KG1 (cell line): ENCODE data around the gene ASAP2.

Source experiments
- DNase-seq: peaks from one replicate; lab custom pipeline; 2025; lab: John Stamatoyannopoulos, UW

Gene ASAP2

GRCh38 chr2:9297807-9298206 lies 91.2 kb downstream of the ASAP2 start:
- no peak for DNase-seq

DNA sequence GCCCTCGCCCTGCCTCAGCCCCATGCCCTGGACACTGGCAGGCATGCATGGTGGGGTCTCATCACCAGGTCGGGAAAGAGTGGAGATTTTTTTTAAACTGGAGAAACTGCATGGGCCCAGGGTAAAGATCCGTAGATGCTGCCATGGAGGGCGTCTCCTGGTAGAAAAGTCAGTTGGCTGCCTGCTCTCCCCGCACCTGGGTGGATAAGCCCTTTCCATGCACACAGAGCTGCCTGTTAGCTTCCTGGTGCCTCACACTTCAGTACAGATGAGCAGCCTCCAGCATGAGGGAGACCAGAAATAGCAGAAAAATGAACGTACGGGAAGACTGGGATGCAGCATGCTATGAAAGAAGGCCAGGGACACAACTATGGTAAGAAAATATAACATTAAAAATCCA lies 92.0 kb downstream of the ASAP2 start:
- no peak for DNase-seq

GRCh38 chr2:9299161-9300100 lies 92.8 kb downstream of the ASAP2 start:
- no peak for DNase-seq

DNA sequence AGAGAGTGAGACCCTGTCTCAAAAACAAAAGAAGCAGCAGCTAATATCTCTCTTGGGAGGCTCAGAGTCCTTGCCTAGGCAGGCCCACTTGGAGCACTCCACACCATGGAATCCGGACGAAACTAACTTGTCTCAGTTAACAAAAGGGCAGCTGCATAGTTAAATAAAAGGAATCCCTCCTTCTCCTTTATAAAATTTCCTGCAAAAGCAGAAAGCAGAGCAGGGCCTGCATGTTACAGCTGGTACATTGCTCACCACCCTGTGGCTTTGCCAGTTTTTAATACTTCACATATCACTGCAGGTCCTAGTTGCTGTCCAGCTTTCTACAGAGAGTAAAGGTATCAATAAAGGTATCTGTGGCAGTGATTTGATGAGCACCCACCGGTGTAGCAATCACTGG lies 93.6 kb downstream of the ASAP2 start:
- DNase-seq, result no peak

DNA sequence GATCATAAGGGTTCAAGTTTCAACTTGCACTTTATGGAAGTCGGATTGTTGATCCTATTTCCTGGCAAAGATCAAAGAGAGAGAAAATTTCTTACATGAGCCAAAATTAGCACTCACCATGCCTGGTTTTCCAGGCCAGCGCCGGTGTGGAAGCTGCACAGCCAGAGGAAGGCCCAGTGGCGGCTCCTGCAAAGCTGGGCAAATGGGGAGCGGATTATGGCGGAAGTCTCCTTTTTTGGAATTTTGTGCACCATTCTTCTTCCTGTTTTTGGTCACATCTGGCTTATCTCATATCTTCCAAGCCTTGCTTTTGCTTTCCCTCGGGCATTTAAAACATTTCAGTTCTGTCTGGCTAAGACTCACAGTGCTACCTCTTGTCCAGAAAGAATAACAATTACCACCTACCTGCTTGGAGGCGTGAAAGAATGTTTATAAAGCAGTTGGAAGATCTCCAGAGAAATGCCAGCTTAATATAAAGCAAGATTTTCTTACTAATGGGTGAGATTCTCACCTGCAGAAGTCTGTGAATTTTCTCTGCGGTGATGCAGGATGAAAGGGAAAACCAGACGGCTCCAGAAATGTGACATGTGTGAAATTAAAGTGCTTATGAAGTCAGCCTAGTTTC lies 94.3 kb downstream of the ASAP2 start:
- no peak for DNase-seq

DNA sequence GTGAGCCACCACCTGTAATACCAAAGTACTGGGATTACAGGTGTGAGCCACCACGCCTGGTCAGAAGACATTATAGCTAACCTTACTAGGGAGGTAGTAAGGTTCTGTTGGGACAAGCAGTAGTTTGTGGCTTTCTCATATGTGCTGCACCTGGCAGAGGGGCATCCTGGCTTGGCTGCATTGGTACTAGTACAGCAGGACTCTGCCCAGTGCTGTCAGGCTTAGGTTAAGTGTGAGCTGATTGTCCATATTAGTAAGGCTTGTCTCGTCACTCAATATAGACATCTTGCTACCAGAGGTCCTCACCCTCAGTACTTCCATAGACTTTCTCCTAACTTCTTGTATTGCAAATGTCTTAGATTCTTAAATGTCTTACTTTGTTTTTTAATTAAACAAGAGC lies 96.1 kb downstream of the ASAP2 start:
- DNase-seq, result no peak

DNA sequence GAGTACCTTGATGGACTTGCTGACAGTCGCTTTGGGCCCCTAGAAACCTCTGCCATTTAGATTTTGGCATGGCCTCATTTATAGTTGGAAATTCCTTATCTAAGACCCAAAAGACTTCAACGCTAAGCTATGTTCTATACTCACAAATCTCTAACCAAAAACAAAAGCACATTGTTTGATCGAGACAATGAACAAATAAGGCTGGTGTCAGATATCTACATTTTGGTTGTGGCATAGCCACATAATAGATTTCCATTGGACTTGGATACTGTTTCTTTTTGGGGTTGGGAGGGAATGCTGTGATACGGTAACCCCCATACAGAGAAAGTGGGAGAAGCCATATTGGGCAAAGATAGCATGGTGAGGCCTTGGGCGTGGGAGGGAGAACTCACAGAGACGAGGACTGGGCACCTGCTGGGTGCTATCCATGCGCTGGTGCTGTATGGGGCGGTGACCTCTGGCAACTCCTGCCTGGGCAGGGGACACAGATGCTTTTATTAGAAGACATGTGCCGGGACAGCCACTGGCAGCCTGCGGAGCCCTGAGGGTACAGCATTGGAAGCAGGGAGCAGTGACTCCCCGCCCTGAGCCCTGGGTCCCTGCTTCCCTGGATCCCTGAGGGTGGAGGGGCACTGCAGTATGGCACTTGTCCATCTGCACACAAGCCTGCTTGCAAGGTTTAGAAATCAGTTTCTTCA lies 97.1 kb downstream of the ASAP2 start:
- no peak for DNase-seq

GRCh38 chr2:9306911-9307310 lies 100.3 kb downstream of the ASAP2 start:
- DNase-seq, result no peak

DNA sequence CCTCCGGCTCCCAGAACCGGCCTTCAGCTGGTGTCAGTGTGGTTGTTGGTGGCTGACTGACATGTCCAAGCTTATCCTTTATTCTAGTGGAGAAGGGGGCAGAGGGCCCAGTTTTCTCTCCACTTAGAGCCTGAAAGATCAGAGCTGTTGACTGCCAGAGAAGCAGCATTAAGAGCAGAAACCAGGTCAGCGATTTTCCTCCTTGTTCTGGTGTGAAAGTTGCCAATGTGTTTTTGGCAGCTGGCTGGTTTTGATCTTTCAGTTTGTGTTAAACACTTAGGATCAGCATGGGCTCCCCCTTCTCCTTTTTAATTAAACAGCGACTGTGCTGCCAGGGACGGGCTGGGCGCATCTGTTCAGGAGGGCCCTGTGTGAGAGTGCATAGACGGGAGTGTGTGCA lies 100.9 kb downstream of the ASAP2 start:
- DNase-seq, result no peak

DNA sequence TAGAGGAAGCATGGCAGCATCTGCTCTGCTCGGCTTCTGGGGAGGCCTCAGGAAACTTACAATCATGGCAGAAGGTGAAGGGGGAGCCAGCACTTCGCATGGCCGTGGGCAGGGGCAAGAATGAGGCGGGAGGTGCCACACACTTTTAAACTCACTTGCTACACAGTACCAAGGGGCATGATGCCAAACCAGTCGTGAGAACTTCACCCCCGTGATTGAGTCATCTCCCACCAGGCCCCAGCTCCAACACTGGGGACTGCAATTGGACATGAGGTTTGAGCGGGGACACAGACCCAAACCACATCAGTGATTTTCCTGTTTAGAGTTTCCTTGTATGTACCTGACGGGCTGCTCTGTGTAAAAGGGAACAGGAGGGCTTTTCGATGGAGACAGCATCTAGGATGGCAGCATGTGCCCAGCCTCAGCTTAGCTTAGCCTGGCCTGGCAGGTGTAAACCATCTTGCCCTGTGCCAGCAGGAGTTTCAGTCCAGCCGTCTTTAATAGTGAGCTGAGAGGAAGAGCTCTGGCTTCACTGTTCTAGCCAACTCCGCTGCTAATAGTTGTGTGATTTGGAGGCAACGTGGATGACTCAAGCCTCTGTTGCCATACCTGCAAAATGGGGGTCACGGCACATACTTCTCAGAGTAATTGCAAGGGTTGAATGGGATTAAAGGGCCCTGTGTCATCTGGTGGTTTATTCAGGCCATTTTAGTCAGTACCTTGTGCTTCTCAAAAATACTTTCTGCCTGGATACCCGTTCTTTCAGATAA lies 101.8 kb downstream of the ASAP2 start:
- no peak for DNase-seq

DNA sequence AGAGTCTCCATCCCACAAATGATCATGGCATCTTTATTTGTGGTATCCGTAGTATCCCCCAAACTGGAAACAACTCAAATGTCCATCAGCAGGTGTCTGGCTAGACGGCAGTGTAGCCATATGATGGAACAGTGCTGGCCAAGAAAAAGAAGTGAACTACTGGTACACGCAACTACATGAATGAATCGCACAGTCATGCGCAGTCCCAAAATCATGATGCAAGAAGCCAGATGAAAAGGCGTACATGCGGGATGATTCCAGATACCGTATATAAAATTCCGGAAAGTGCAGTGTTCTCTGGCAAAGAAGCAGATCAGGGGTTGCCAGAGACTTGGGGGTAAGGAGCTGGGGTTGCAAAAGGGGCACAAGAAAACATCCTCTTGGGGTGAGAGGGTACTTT lies 102.5 kb downstream of the ASAP2 start:
- no peak for DNase-seq

DNA sequence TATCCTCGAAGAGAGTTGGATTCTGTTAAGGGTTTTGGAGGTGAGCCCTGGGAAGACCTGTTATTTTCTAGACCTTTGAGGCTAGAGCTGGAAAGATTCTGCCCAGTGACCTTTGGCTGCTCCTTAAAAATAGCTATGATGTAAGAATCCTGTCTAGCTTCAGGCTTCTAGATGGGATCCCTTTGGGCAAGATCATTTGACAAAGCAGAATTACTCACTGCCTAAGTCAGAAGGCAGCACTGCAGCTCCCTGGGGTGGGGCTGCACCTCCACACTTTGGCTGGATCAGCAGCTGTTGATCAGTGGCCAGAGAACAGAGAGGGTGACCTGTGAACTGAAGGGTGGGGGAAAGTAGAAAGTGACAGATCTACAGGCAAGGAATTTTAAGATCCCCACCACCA lies 103.8 kb downstream of the ASAP2 start:
- DNase-seq, result no peak

- DNase-seq, result no peak
Measured at GRCh38 chr2:9310798-9311197, 104.2 kb downstream of the ASAP2 start.

DNA sequence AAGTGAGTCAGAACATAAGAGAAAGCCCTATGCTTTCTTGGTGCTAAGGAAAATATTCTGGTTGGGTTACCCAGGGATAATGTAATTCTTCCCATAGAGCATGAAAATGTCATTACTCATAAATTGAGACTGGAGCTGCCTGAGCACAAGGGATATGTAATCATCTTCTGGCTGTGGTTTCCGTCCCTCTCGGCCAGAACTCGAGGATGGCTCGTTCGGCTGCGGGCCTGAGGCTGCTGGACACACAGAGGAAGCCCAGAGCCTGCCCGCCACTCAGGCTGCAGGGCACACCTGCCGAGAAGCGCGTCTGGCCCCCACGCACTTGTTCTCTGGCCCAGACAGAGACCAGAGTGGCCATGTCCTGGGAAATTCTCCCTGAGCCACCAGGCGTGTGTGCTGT lies 104.9 kb downstream of the ASAP2 start:
- DNase-seq, result no peak

GRCh38 chr2:9312591-9312990 lies 106.0 kb downstream of the ASAP2 start:
- DNase-seq, result no peak

DNA sequence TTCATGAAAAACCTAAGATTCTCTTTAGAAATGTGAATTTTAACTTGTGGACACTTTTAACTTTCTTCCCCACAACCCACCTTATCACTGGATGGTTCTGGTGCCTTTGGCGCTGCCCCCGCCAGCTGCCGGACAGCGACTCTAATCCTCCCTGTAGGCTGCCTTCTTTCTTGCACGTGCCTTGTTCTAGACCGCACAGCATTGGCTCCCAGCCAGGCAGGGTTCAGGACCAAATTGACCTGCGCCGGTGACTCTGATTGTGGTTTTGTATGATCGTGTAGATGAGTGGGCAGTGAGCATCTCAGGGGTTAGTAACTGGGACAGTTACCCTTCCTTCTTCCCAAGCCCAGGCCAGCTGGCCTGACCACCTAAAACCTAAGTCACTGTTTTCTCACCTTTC lies 106.8 kb downstream of the ASAP2 start:
- DNase-seq, result no peak

DNA sequence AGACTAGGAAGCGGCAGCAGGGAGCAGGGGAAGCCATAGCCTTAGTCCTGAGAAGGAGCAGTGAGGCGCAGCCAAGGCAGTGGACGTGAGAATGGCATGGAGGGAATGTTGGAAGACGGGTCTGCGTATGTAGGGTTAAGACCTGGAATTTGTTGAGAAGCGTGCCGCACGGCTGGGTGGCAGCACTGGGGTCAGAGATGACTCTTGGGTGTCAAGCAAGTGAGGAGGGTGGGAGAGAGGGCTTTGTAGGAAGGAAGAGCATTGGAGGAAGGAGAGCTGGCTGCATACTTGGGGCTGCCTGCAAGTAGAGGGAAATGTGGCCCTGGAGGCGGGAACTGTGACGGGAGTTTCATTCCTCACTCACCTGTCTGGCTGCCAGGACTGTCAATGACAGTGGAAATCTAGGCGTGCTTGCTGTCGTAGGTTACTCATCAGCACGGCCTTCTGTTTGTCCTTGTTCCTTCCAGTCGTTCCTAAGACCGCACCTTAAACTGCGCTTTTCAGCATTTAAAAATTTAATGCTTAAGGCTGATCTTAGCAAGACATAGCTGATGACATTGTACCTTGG lies 108.8 kb downstream of the ASAP2 start:
- no peak for DNase-seq

DNA sequence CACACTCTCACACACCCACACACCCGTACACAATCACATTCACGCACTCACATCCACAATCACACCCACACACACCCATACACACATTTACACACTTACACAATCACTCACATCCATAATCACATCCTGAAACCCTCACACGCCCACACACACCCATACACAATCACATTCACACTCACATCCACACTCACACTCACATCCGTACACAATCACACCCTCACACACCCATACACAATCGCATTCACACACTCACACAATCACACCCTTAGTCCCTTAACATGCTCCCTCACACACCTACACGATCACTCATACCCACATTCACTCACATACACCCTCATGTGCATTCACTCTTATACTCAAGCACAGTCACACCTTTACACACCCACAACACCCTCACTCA lies 110.9 kb downstream of the ASAP2 start:
- DNase-seq, result no peak

GRCh38 chr2:9318461-9319337 lies 112.1 kb downstream of the ASAP2 start:
- no peak for DNase-seq

GRCh38 chr2:9319338-9319715 lies 112.7 kb downstream of the ASAP2 start:
- DNase-seq, result no peak

GRCh38 chr2:9322576-9322975 lies 116.0 kb downstream of the ASAP2 start:
- DNase-seq, result no peak
